Measurements from ENCODE around the gene UQCRC1.

The UQCRC1 gene

DNA sequence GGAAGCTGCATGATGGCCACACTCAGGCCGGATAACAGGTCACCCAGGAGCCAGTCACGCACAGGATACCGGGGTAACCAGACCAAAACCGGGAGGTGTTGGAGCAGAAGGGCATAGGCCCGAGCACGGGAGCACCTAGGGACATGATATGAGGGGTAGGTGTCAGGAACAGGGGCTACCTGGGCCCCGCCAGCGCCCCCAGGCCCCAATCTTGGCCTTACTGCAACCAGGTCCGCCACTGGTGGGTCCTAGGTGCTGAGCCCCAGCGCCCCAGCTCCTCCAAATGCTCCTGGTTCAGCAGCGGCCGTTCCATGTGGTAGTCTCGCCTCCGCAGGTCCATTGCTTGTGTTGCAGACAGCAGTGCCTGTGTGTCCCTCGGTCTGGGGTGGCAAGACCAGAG, 23.8 kb upstream of the UQCRC1 start:
- DNase-seq (ENCODE audit: low read depth), result no peak

GRCh38 chr3:48631516-48632448, 22.3 kb upstream of the UQCRC1 start:
- DNase-seq (ENCODE audit: low read depth), result no peak

DNA sequence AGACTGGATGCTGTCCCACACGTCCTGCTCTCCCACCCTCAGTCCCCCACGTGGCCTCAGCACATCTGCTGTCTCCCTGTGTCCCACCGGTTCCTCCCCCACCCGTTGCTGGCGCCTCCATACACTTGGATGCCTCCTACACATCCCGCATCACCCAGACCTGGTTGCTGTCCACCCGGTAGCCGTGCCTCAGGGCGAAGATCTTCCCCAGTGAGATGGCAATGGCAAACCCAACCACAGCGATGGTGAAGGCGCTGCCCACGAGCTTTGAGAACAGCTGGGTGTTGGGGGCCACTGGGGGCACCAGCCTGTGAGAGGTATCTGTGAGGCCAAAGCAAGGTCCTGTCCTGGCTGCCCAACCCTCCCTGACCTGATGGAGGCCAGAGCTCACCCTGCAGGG, 21.4 kb upstream of the UQCRC1 start:
- DNase-seq (ENCODE audit: low read depth), result no peak

DNA sequence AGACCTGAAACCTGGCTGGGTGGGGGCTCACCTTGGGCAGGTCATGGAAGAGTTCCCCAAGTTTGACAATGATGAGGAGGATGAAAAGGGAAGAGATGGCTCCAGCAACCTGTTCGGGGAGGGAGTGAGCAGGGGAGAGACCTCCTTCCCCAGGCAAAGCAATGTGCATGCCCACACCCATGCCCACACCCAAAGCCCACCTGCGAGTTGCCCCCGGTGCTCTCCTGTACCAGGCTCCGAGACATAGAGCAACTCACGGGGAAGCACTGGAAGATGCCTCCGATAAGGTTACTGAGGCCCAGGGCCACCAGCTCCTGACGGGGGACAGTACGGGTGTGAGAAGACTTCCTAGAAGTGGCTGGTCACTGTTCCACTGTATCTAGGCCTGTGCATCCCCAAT, 21.0 kb upstream of the UQCRC1 start:
- DNase-seq (ENCODE audit: low read depth), result no peak

DNA sequence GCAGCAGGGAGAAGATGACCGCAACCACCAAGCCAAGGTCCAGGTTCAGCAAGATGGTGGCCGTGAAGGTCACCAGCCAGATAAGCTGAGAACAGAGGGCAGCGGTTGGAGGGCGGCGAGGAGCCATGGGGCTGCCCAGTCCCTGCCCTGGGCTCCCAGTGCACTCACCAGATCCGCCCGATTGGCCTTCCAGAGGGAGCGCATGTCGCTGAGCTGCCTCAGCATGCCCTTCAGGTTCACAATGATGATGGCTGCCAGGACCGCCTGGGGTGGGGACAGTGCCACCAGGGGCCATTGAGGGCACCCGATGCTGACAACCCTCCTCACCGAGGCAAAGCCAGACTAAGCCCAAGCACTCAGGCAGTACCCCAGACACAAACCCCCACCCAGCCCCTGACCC, 20.4 kb upstream of the UQCRC1 start:
- DNase-seq (ENCODE audit: low read depth), result no peak

DNA sequence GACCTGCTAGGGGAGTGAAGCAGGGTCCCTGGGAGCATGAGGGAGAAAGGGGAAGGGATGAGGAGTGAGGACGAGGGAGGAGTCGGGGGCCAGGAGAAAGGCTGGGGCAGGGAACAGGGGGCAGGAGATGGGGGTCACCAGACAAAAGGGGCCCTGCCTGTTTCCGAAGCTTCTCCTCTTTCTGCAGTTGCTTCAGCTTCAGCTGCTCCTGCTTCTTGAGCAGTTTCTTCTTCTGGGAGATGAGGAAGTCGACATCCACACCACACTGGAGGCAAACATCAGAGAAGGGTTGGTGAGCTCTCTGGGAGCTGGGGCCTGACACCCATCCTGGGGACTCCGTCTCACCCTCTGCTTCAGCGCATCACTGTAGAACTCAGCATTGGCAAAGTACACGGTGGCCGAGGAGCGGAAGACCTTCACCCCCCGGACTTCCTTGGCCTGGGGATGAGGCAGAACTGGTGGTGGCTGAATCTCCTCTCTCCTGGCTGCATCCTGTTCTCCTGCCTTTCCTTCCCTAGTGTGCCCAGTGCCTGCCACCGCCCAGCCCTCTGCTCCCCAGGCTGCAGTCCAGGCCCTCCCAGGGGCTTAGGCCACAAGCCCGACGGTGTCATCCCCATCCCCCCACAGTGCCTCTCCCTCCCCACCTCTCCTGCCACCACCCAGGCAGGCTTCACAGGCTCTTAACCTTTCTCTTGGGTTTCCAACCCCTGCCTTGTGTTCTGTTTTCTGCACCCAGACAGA, 19.0 kb upstream of the UQCRC1 start:
- no peak for DNase-seq (ENCODE audit: low read depth)

- DNase-seq (ENCODE audit: low read depth), result no peak
These were observed 16.2 kb upstream of the UQCRC1 start for GRCh38 chr3:48625600-48625999.

DNA sequence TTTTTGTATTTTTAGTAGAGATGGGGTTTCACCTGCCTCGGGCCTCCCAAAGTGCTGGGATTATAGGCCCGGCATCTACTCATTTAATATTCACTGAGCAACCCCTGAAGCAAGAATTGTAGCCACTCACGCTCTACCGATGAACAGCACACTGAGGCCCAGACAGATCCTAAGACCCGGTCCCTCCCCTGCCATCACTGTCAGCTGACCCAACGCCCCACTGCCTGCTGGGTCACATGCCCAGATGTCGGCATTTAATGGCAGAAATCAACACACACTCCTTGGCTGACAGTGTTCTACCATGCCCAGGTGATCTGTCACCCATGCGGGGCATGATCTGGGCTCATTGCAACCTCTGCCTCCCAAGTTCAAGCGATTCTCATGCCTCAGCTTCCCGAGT, 15.3 kb upstream of the UQCRC1 start:
- no peak for DNase-seq (ENCODE audit: low read depth)

DNA sequence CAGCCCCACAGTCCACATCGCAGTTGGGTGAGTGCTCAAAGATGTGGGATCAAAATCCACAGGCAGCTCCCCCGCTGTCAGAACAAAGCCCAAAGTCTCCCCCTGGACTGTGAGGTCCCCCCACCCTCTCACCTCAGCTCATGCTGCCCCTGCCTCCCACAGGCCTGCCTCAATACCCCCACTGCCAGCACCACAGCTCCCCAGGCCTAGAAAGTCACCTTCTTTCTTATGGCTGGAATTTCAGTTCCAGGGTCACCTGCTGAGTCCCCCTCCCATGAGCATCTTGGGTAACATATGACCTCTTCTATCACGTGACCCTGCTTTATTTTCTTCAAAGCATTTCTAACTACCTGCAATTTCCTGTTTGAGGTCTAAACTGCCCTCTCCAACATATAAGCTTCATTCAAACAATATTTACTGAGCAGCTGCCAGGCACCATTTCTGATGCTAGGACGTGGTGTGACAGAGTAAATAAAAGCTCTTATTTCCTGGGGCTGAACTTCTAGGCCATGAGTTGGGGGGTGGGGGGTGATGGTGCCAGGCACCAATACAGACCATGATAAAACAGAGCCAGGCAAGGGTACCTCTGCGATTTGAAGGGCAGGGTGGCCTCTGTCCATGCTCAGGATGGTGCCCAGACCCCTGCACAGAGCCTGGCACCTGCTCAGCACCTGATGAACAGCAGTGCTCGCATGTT, 14.6 kb upstream of the UQCRC1 start:
- DNase-seq (ENCODE audit: low read depth), result no peak

GRCh38 chr3:48621461-48621869, 12.0 kb upstream of the UQCRC1 start, which contains the start of gene TMEM89:
TMEM89 (minus strand) TSS chr3:48621769; CDS start chr3:48621756, 13 bp downstream.
- DNase-seq (ENCODE audit: low read depth), result no peak

GRCh38 chr3:48619541-48620524, 10.4 kb upstream of the UQCRC1 start:
- DNase-seq (ENCODE audit: low read depth), result no peak

DNA sequence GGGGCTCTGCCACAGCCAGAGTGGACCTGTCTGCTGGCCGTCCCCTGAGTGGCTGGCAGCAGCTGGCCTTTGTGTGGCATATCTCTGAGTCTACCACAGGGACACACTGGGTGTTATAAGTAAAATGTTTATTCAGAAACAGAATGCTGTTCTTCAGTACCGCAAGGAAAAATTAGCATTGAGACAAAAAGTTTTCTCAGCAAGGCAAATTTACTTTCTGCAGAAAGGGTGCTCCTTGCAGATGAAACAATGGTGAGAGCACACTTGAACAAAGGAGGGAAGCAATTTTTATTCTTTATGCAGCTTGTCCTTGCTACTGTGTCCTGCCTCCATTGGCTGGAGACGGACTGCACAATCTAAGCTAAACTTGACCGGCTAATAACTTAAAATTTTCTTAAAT, 8.1 kb upstream of the UQCRC1 start:
- DNase-seq (ENCODE audit: low read depth), result no peak

DNA sequence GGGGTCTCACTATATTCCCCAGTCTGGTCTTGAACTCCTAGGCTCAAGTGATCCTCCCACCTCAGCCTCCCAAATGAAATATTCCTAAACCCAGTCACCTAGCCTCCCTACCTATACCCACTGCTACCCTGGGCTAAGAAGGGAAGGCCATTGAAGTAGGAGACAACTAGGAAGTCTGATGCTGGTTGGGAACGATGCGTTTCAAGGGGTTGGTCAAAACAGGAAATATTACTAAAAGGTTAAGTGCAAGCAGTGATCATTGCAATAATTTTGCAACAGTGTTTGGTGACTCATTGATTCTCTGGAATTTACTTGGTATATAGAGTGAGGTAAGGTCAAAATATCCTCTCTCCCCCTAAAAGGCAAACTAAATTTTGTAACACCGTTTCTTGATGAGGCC, 4.6 kb upstream of the UQCRC1 start:
- peak; percentile 85 for DNase-seq (ENCODE audit: low read depth)

GRCh38 chr3:48612309-48612708, 2.9 kb upstream of the UQCRC1 start:
- DNase-seq (ENCODE audit: low read depth), result no peak

GRCh38 chr3:48607519-48607918, 1.9 kb downstream of the UQCRC1 start:
- DNase-seq (ENCODE audit: low read depth), result no peak

GRCh38 chr3:48601622-48601994, 7.8 kb downstream of the UQCRC1 start:
- DNase-seq (ENCODE audit: low read depth), result peak; percentile 62

GRCh38 chr3:48600711-48601621, 8.5 kb downstream of the UQCRC1 start:
- DNase-seq (ENCODE audit: low read depth), result no peak

- DNase-seq (ENCODE audit: low read depth), result no peak
These were observed 9.7 kb downstream of the UQCRC1 start for GRCh38 chr3:48599509-48600285.

GRCh38 chr3:48599077-48599501, 10.4 kb downstream of the UQCRC1 start:
- no peak for DNase-seq (ENCODE audit: low read depth)

Data from fibroblast of gingiva (primary cell).